Measurements from ENCODE around the gene INO80D. TPM values are rescaled to one million over a fixed set of nuclear protein-coding genes. Genes with fewer than 3 reads are reported as not detected.

INO80D gene
- total RNA-seq, 2 donors from 2014 or later, result 10.6 to 11.9 TPM

DNA sequence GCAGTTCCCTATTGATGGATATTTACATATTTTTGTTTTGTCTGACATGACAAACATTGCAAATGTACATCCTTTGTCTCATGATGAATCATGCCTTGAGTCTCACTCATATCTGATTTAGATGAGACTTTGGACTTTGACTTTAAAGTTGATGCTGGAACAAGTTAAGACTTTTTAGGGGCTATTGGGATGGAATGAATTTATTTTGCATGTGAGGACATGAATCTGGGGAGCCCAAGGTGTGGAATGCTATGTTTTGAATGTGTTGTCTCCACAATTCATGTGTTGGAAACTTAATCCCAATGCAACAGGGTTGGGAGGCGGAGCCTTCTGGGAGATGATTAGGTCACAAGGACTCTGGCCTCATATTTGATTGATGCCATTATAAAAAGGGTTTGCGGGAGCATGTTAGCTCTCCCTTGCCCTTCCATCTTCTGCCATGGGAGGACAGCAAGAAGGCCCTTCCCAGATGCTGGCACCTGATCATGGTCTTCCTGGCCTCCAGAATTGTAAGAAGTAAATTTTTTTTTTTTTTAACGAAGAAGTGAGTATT, 29.1 kb upstream of the INO80D start:
- TF ChIP-seq POLR2A (IDR thresholded peaks at IDR 0.05) (no peak), CTCF (IDR thresholded peaks at IDR 0.05) (no peak)
- Histone ChIP-seq H3K27me3 (no peaks in the 10 kb centered on the region), H3K27ac (no peak overlapping the region), H3K36me3 (replicated peaks in 1 of 2; ENCODE audit: insufficient read depth in 1 of 2, low read depth in 2 of 2) (no peaks in the 10 kb centered on the region), H3K4me3 (no peak overlapping the region), H3K4me1 (no peaks in the 10 kb centered on the region), H3K9me3 (no peaks in the 10 kb centered on the region)
- WGBS, 2 donors, result 95 to 100% methylated on average over 3 of the region's 3 CpGs
- DNase-seq (no peak), ATAC-seq (no peak)
- intact Hi-C loops (cut with DNase I), result no loop called here

- intact Hi-C loops (cut with DNase I), result no loop called here
- H3K27me3 ChIP-seq, result no peaks in the 10 kb centered on the region
- DNase-seq (no peak), ATAC-seq (no peak)
- WGBS, 2 donors, result 90 to 93% methylated on average over 7 of the region's 7 CpGs
- no peaks in the 10 kb centered on the region for H3K36me3 ChIP-seq (replicated peaks in 1 of 2; ENCODE audit: insufficient read depth in 1 of 2, low read depth in 2 of 2)
- TF ChIP-seq POLR2A (IDR thresholded peaks at IDR 0.05) (no peak), CTCF (IDR thresholded peaks at IDR 0.05) (no peak)
- no peak overlapping the region for H3K4me3 ChIP-seq
- H3K4me1 ChIP-seq, result no peaks in the 10 kb centered on the region
- H3K9me3 ChIP-seq, result no peaks in the 10 kb centered on the region
- H3K27ac ChIP-seq, result no peak overlapping the region
These were observed 27.0 kb upstream of the INO80D start for GRCh38 chr2:206112846-206113547.

DNA sequence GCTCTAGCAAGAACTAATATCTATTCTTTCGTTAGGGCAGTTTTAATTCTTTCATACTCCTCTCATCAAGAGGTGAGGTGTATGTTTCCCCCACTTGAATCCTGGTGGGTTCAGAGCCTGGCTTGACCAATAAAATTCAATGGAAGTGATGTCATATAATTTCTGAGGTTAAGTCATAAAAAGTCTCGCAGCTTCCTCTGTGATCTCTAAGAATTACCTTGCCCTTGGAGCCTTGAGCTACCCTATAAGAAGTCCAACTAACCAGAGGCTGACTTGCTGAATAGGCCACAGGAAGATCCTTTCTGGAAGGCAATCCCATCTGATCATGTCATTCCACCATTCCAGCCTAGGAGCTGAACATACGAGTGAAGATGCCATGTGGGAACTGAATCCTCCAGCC, 26.1 kb upstream of the INO80D start:
- DNase-seq (no peak), ATAC-seq (no peak)
- intact Hi-C loops (cut with DNase I), result no loop called here
- H3K4me1 ChIP-seq, result no peaks in the 10 kb centered on the region
- H3K9me3 ChIP-seq, result no peaks in the 10 kb centered on the region
- TF ChIP-seq POLR2A (IDR thresholded peaks at IDR 0.05) (no peak), CTCF (IDR thresholded peaks at IDR 0.05) (no peak)
- H3K4me3 ChIP-seq, result no peak overlapping the region
- WGBS, 2 donors, result 91 to 94% methylated on average over 3 of the region's 3 CpGs
- no peak overlapping the region for H3K27ac ChIP-seq
- H3K27me3 ChIP-seq, result no peaks in the 10 kb centered on the region
- H3K36me3 ChIP-seq (replicated peaks in 1 of 2; ENCODE audit: insufficient read depth in 1 of 2, low read depth in 2 of 2), result no peaks in the 10 kb centered on the region

GRCh38 chr2:206108713-206109112, 22.7 kb upstream of the INO80D start:
- no peaks in the 10 kb centered on the region for H3K9me3 ChIP-seq
- H3K27me3 ChIP-seq, result no peaks in the 10 kb centered on the region
- intact Hi-C loops (cut with DNase I), result no loop called here
- ATAC-seq, result no peak
- no peaks in the 10 kb centered on the region for H3K4me1 ChIP-seq
- no peak for TF ChIP-seq POLR2A (IDR thresholded peaks at IDR 0.05)
- TF ChIP-seq CTCF (IDR thresholded peaks at IDR 0.05), result no peak
- no peaks in the 10 kb centered on the region for H3K36me3 ChIP-seq (replicated peaks in 1 of 2; ENCODE audit: insufficient read depth in 1 of 2, low read depth in 2 of 2)
- DNase-seq, result no peak
- H3K27ac ChIP-seq, result no peak overlapping the region
- H3K4me3 ChIP-seq, result no peak overlapping the region
- WGBS, 2 donors, result 74 to 75% methylated on average over 7 of the region's 7 CpGs

DNA sequence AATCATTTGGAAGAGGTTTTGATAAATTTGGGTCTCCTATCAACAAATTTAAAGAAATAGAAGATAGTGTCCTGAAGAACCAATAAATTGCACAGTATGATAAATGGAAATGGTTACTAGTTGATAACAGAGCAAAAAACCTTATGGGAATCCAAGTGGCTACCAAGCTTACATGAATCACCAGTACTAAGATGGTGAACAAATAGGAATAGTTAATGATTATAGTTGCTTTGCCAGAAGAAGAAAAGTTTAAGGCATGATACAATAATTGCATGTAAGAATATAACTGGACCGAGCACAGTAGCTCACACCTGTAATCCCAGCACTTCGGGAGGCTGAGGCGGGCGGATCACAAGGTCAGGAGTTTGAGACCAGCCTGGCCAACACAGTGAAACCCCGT, 19.6 kb upstream of the INO80D start:
- no peaks in the 10 kb centered on the region for H3K9me3 ChIP-seq
- DNase-seq (no peak), ATAC-seq (no peak)
- H3K36me3 ChIP-seq (replicated peaks in 1 of 2; ENCODE audit: insufficient read depth in 1 of 2, low read depth in 2 of 2), result no peaks in the 10 kb centered on the region
- no peaks in the 10 kb centered on the region for H3K27me3 ChIP-seq
- H3K27ac ChIP-seq, result no peak overlapping the region
- intact Hi-C loops (cut with DNase I), result no loop called here
- H3K4me3 ChIP-seq, result no peak overlapping the region
- H3K4me1 ChIP-seq, result no peaks in the 10 kb centered on the region
- WGBS, 2 donors, result 87 to 90% methylated on average over 5 of the region's 5 CpGs
- TF ChIP-seq POLR2A (IDR thresholded peaks at IDR 0.05), result no peak
- no peak for TF ChIP-seq CTCF (IDR thresholded peaks at IDR 0.05)
